ENCODE measurements around the gene CRIM1.

The CRIM1 gene

GRCh38 chr2:36356990-36357846, 1.6 kb downstream of the CRIM1 start:
- TF ChIP-seq CTCF (IDR thresholded peaks at IDR 0.05; ENCODE audit: low read depth, low read length, missing control alignments), result no peak
- H3K4me3 ChIP-seq (ENCODE audit: low read depth, low read length), result peak overlapping the region; percentile 95
- no peak for DNase-seq (ENCODE audit: low read depth)
- in situ Hi-C loops (cut with HindIII; ENCODE audit: low sequenced_read_pairs), result no loop called here

GRCh38 chr2:36357847-36358659, 2.5 kb downstream of the CRIM1 start:
- peak overlapping the region; percentile 95 for H3K4me3 ChIP-seq (ENCODE audit: low read depth, low read length)

GRCh38 chr2:36359067-36359466, 3.5 kb downstream of the CRIM1 start:
- H3K4me3 ChIP-seq (ENCODE audit: low read depth, low read length), result peak overlapping the region; percentile 95
- no peak for TF ChIP-seq CTCF (IDR thresholded peaks at IDR 0.05; ENCODE audit: low read depth, low read length, missing control alignments)
- DNase-seq (ENCODE audit: low read depth), result no peak

More at GRCh38 chr2:36357847-36358659, 2.5 kb downstream of the CRIM1 start:
- peak; percentile 66 for DNase-seq (ENCODE audit: low read depth)
- peak; percentile 63 for TF ChIP-seq CTCF (IDR thresholded peaks at IDR 0.05; ENCODE audit: low read depth, low read length, missing control alignments)
- in situ Hi-C loops (cut with HindIII; ENCODE audit: low sequenced_read_pairs), result no loop called here

GRCh38 chr2:36360063-36360462, 4.5 kb downstream of the CRIM1 start:
- DNase-seq (ENCODE audit: low read depth), result no peak
- no peak for TF ChIP-seq CTCF (IDR thresholded peaks at IDR 0.05; ENCODE audit: low read depth, low read length, missing control alignments)
- H3K4me3 ChIP-seq (ENCODE audit: low read depth, low read length), result no peak overlapping the region
- in situ Hi-C loops (cut with HindIII; ENCODE audit: low sequenced_read_pairs), result no loop called here

More at GRCh38 chr2:36359067-36359466, 3.5 kb downstream of the CRIM1 start:
- in situ Hi-C loops (cut with HindIII; ENCODE audit: low sequenced_read_pairs), result no loop called here

GRCh38 chr2:36360834-36361233, 5.3 kb downstream of the CRIM1 start:
- H3K4me3 ChIP-seq (ENCODE audit: low read depth, low read length), result no peak overlapping the region
- no peak for TF ChIP-seq CTCF (IDR thresholded peaks at IDR 0.05; ENCODE audit: low read depth, low read length, missing control alignments)
- in situ Hi-C loops (cut with HindIII; ENCODE audit: low sequenced_read_pairs), result no loop called here
- no peak for DNase-seq (ENCODE audit: low read depth)

GRCh38 chr2:36361396-36361795, 5.8 kb downstream of the CRIM1 start:
- H3K4me3 ChIP-seq (ENCODE audit: low read depth, low read length), result no peak overlapping the region
- in situ Hi-C loops (cut with HindIII; ENCODE audit: low sequenced_read_pairs), result no loop called here
- TF ChIP-seq CTCF (IDR thresholded peaks at IDR 0.05; ENCODE audit: low read depth, low read length, missing control alignments), result no peak
- DNase-seq (ENCODE audit: low read depth), result no peak
